ENCODE results near the gene IKZF2.

- TF ChIP-seq CTCF (IDR thresholded peaks at IDR 0.05 in 8 of 11, conservative IDR thresholded peaks at IDR 0.05 in 3 of 11) (no peak), POLR2A (IDR thresholded peaks at IDR 0.05) (no peak), POLR2AphosphoS5 (IDR thresholded peaks at IDR 0.05) (no peak)
These were observed 72.7 kb downstream of the IKZF2 start for GRCh38 chr2:213078686-213079085.

Data from spleen (tissue), 7 donors.